Activated T-helper 2 cell treated with anti-CD3 and anti-CD28 coated beads, Interferon-gamma antibody, Interleukin-2, Interleukin-4, amounts not matched to agents 10 μg/mL and 5 μg/mL and 100 μg/mL, durations not matched to agents 14 hours and 24 hours and 36 hours (primary cell): Measurements from ENCODE around the gene TMEM214. TPM values are rescaled to one million over a fixed set of nuclear protein-coding genes. Genes with fewer than 3 reads are reported as not detected.

Experiments
- DNase-seq: peaks from one replicate; pipeline ENCODE4 v3.0.0; 2021; ENCODE audit warnings: low spot score
- H3K27ac Mint-ChIP-seq: one replicate; pipeline ENCODE4 v1.8.0; 2021; ENCODE audit warnings: mixed read lengths
- H3K27me3 Mint-ChIP-seq: one replicate; pipeline ENCODE4 v1.8.0; 2021; ENCODE audit warnings: low read depth, mixed read lengths
- H3K36me3 Mint-ChIP-seq: one replicate; pipeline ENCODE4 v1.8.0; 2021; ENCODE audit warnings: low read depth, mixed read lengths
- H3K4me1 Mint-ChIP-seq: one replicate; pipeline ENCODE4 v1.8.0; 2021; ENCODE audit warnings: low read depth, mixed read lengths
- H3K4me3 Mint-ChIP-seq: one replicate; pipeline ENCODE4 v1.8.0; 2021; ENCODE audit warnings: low read depth, mild to moderate bottlenecking, moderate library complexity, mixed read lengths
- H3K9me3 Mint-ChIP-seq: one replicate; pipeline ENCODE4 v1.8.0; 2021; ENCODE audit warnings: mixed read lengths
- intact Hi-C: fragments of 100-400 bp; cut with micrococcal nuclease; formaldehyde crosslinking; loops from one replicate; pipeline ENCODE4 v1.15.1; 2023
- total RNA-seq: library from RNA; stranded (reverse); gene quantifications from 2 replicates; pipeline ENCODE4 v1.2.3, GENCODE V29; 2022

The TMEM214 gene
- 96.3 and 102 TPM in 2 replicates for total RNA-seq

GRCh38 chr2:27032495-27033252 lies at the start of gene TMEM214:
Gene TMEM214 (plus strand): TSS chr2:27032965. CDS start chr2:27033016, 51 bp downstream.
- Mint-ChIP-seq H3K4me1 (peaks cover 31% of the 10 kb centered on the region), H3K27me3 (no peaks in the 10 kb centered on the region), H3K27ac (peak within 1 kb of the TSS; percentile 87), H3K36me3 (peaks cover 70% of the 10 kb centered on the region), H3K9me3 (no peaks in the 10 kb centered on the region), H3K4me3 (peak within 1 kb of the TSS; percentile 95)
- intact Hi-C loops, result loop anchor here (1.0 kb wide), 2 partner anchors 18 to 49 kb away; no protein-coding TSS in a partner anchor
- peak; percentile 78 for DNase-seq

GRCh38 chr2:26983746-26984145 lies 49.0 kb upstream of the TMEM214 start:
- Mint-ChIP-seq H3K27ac (no peak overlapping the region), H3K4me3 (no peak overlapping the region), H3K4me1 (no peaks in the 10 kb centered on the region), H3K36me3 (no peaks in the 10 kb centered on the region), H3K27me3 (peaks cover 13% of the 10 kb centered on the region), H3K9me3 (no peaks in the 10 kb centered on the region)
- intact Hi-C loops, result no loop called here
- DNase-seq, result no peak

- Mint-ChIP-seq H3K4me3 (no peak overlapping the region), H3K36me3 (no peaks in the 10 kb centered on the region)
Observed at GRCh38 chr2:26985807-26986206, 47.0 kb upstream of the TMEM214 start.

GRCh38 chr2:26986576-26986975 lies 46.2 kb upstream of the TMEM214 start:
- Mint-ChIP-seq H3K4me1 (no peaks in the 10 kb centered on the region), H3K27ac (no peak overlapping the region)
- intact Hi-C loops, result no loop called here

More at GRCh38 chr2:26985807-26986206, 47.0 kb upstream of the TMEM214 start:
- Mint-ChIP-seq H3K9me3 (no peaks in the 10 kb centered on the region), H3K4me1 (no peaks in the 10 kb centered on the region), H3K27ac (no peak overlapping the region), H3K27me3 (peaks cover 4% of the 10 kb centered on the region)
- DNase-seq, result no peak
- intact Hi-C loops, result no loop called here

GRCh38 chr2:26988058-26988860 lies 44.5 kb upstream of the TMEM214 start:
- Mint-ChIP-seq H3K4me3 (no peak overlapping the region), H3K27ac (no peak overlapping the region), H3K27me3 (peaks cover 3% of the 10 kb centered on the region)

More at GRCh38 chr2:26986576-26986975, 46.2 kb upstream of the TMEM214 start:
- H3K9me3 Mint-ChIP-seq, result no peaks in the 10 kb centered on the region
- H3K36me3 Mint-ChIP-seq, result no peaks in the 10 kb centered on the region
- H3K27me3 Mint-ChIP-seq, result peaks cover 2% of the 10 kb centered on the region
- no peak overlapping the region for H3K4me3 Mint-ChIP-seq
- DNase-seq, result no peak

GRCh38 chr2:26989156-26989555 lies 43.6 kb upstream of the TMEM214 start:
- Mint-ChIP-seq H3K4me1 (no peaks in the 10 kb centered on the region), H3K36me3 (no peaks in the 10 kb centered on the region), H3K27me3 (peaks cover 3% of the 10 kb centered on the region), H3K9me3 (no peaks in the 10 kb centered on the region), H3K4me3 (no peak overlapping the region), H3K27ac (no peak overlapping the region)
- intact Hi-C loops, result no loop called here
- no peak for DNase-seq

More at GRCh38 chr2:26988058-26988860, 44.5 kb upstream of the TMEM214 start:
- no peak for DNase-seq
- H3K9me3 Mint-ChIP-seq, result no peaks in the 10 kb centered on the region
- H3K36me3 Mint-ChIP-seq, result no peaks in the 10 kb centered on the region
- intact Hi-C loops, result no loop called here
- no peaks in the 10 kb centered on the region for H3K4me1 Mint-ChIP-seq

GRCh38 chr2:26991717-26992116 lies 41.0 kb upstream of the TMEM214 start:
- Mint-ChIP-seq H3K4me1 (no peaks in the 10 kb centered on the region), H3K4me3 (no peak overlapping the region), H3K36me3 (no peaks in the 10 kb centered on the region), H3K27me3 (peaks cover 3% of the 10 kb centered on the region), H3K9me3 (no peaks in the 10 kb centered on the region), H3K27ac (no peak overlapping the region)
- intact Hi-C loops, result no loop called here
- no peak for DNase-seq

GRCh38 chr2:26993768-26994167 lies 39.0 kb upstream of the TMEM214 start:
- DNase-seq, result no peak
- no peaks in the 10 kb centered on the region for H3K9me3 Mint-ChIP-seq
- H3K4me3 Mint-ChIP-seq, result no peak overlapping the region
- intact Hi-C loops, result no loop called here
- no peaks in the 10 kb centered on the region for H3K4me1 Mint-ChIP-seq
- H3K36me3 Mint-ChIP-seq, result no peaks in the 10 kb centered on the region
- H3K27me3 Mint-ChIP-seq, result peaks cover 6% of the 10 kb centered on the region
- no peak overlapping the region for H3K27ac Mint-ChIP-seq

- intact Hi-C loops, result no loop called here
- peaks cover 8% of the 10 kb centered on the region for H3K27me3 Mint-ChIP-seq
- H3K9me3 Mint-ChIP-seq, result no peaks in the 10 kb centered on the region
- no peak overlapping the region for H3K27ac Mint-ChIP-seq
- no peaks in the 10 kb centered on the region for H3K36me3 Mint-ChIP-seq
- H3K4me1 Mint-ChIP-seq, result no peaks in the 10 kb centered on the region
- DNase-seq, result no peak
- H3K4me3 Mint-ChIP-seq, result no peak overlapping the region
Observed at GRCh38 chr2:26994983-26995382, 37.8 kb upstream of the TMEM214 start.

GRCh38 chr2:26997394-26997793 lies 35.4 kb upstream of the TMEM214 start:
- no peaks in the 10 kb centered on the region for H3K9me3 Mint-ChIP-seq

GRCh38 chr2:26998323-26998722 lies 34.4 kb upstream of the TMEM214 start:
- H3K36me3 Mint-ChIP-seq, result no peaks in the 10 kb centered on the region
- DNase-seq, result no peak
- no peak overlapping the region for H3K27ac Mint-ChIP-seq
- intact Hi-C loops, result no loop called here
- peaks cover 12% of the 10 kb centered on the region for H3K27me3 Mint-ChIP-seq
- no peaks in the 10 kb centered on the region for H3K9me3 Mint-ChIP-seq
- no peaks in the 10 kb centered on the region for H3K4me1 Mint-ChIP-seq
- no peak overlapping the region for H3K4me3 Mint-ChIP-seq

More at GRCh38 chr2:26997394-26997793, 35.4 kb upstream of the TMEM214 start:
- no peak for DNase-seq
- Mint-ChIP-seq H3K36me3 (no peaks in the 10 kb centered on the region), H3K27ac (no peak overlapping the region), H3K4me1 (no peaks in the 10 kb centered on the region), H3K4me3 (no peak overlapping the region), H3K27me3 (peaks cover 12% of the 10 kb centered on the region)
- intact Hi-C loops, result no loop called here

- Mint-ChIP-seq H3K27ac (no peak overlapping the region), H3K9me3 (no peaks in the 10 kb centered on the region), H3K4me3 (no peak overlapping the region), H3K4me1 (no peaks in the 10 kb centered on the region), H3K36me3 (no peaks in the 10 kb centered on the region), H3K27me3 (peaks cover 17% of the 10 kb centered on the region)
- intact Hi-C loops, result no loop called here
- no peak for DNase-seq
Observed at GRCh38 chr2:27000228-27000627, 32.5 kb upstream of the TMEM214 start.

- Mint-ChIP-seq H3K4me3 (no peak overlapping the region), H3K27me3 (peaks cover 21% of the 10 kb centered on the region), H3K36me3 (no peaks in the 10 kb centered on the region)
Observed at GRCh38 chr2:27000995-27001394, 31.8 kb upstream of the TMEM214 start.

More at GRCh38 chr2:27000995-27001394, 31.8 kb upstream of the TMEM214 start:
- intact Hi-C loops, result no loop called here
- Mint-ChIP-seq H3K9me3 (no peaks in the 10 kb centered on the region), H3K4me1 (no peaks in the 10 kb centered on the region), H3K27ac (no peak overlapping the region)
- DNase-seq, result no peak
